Cardiac septum (tissue), 1 donor: ENCODE results near the gene FAM13A. TPM values are rescaled to one million over a fixed set of nuclear protein-coding genes. Genes with fewer than 3 reads are reported as not detected.
"Not testable (repeated sequence)": the region's sequence is repeated elsewhere in the genome, so short reads cannot be mapped to it uniquely, and the experiment has no call there.

Experiments
- DNase-seq: peaks from one replicate; pipeline ENCODE4 v3.0.0-alpha.2; 2020; ENCODE audit warnings: low spot score
- intact Hi-C: fragments of 100-400 bp; cut with DNase I; formaldehyde crosslinking; loops from one replicate; pipeline ENCODE4 v1.14.0; 2022
- long read RNA-seq: library from polyadenylated mRNA; unstranded; transcript quantifications from one replicate; pipeline ENCODE4 v2.0.0, GENCODE V29; 2021
- total RNA-seq: library from RNA; stranded (reverse); fragmentation: NEBNext Ultra II Directional; extraction: Animal tissue kit (Norgen Biotek cat#: 25700); gene quantifications from one replicate; pipeline ENCODE4 v1.2.1, GENCODE V29; 2021
- donor health status: DM: no; HTN: no; CAD: no.

The FAM13A gene
- total RNA-seq = 6.6 TPM
- long read RNA-seq, partial matches to known transcripts = 2 of 11 reads
- long read RNA-seq, other reads (novel, unspliced or antisense) = 7 of 11 reads

- intact Hi-C loops = loop anchor here (5.0 kb wide), 1 partner anchor 55 kb away; the partner anchor contains the start of gene TIGD2
- DNase-seq = peak; percentile 76
Measured at GRCh38 chr4:89056953-89057398, at the start of gene FAM13A. FAM13A (minus strand) TSS chr4:89057185; CDS start chr4:89056964, 221 bp downstream.

- no peak for DNase-seq
- intact Hi-C loops = no loop called here
Measured at GRCh38 chr4:89105726-89106125, 48.7 kb upstream of the FAM13A start.

DNA sequence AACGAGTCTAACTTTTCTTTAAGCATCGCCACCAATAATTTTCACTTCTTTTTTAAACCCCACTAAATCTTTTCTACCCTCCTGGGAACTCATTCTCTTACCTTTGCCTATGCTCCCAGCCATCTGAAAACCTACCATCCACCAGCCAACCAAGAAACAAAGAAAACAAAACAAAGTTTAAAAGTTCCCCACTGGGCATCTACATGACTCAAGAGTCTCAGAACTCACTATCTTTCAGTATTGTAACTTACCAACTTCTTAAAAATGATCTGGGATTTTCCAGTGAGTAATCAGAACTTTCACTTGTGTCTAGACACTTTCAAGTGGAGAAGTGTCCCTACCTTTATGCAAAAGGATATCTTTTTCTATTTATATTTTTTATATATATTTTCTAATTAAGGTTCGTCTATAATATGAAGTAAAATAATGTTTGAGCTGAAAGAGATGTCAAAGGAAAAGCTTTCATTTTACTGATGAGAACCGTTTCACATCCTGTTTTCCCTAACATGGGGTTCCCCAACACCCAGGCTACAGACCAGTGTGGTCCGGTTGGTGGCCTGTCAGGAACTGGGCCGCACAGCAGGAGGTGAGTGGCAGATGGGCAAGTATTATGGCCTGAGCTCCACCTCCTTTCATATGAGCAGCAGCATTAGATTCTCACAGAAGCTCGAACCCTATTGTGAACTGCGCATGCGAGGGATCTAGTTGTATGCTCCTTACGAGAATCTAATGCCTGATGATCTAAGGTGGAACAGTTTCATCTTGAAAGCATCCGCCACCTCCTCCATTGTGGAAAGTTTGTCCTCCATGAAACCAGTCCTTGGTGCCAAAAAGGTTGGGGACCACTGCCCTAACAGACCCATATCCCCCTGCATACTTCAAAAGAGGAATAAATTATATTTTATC, 44.5 kb upstream of the FAM13A start:
- intact Hi-C loops = no loop called here
- DNase-seq = no peak

- intact Hi-C loops = no loop called here
Measured at GRCh38 chr4:89100853-89101252, 43.9 kb upstream of the FAM13A start.

DNA sequence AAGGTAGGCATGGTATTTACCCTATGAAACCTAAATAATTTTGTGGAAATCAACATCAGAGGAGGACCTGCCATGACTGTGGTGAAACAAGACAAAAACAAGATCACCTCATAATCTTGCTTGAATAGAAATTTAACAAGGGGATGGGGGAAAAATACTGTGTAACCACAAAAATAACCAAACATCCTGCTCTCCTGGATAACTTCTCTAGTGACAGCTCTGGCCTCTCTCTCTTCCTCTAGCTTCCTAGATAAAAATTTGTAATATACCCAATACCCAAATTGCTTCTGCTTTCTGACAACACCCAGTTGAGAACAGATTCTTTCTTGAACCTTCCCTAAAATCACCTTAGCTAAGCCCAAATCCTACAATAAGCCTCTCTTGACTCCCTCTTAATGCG, 42.5 kb upstream of the FAM13A start:
- no peak for DNase-seq
- intact Hi-C loops = no loop called here

More at GRCh38 chr4:89100853-89101252, 43.9 kb upstream of the FAM13A start:
- DNase-seq = no peak

- no peak for DNase-seq
- intact Hi-C loops = no loop called here
Measured at GRCh38 chr4:89099034-89099433, 42.0 kb upstream of the FAM13A start.

DNA sequence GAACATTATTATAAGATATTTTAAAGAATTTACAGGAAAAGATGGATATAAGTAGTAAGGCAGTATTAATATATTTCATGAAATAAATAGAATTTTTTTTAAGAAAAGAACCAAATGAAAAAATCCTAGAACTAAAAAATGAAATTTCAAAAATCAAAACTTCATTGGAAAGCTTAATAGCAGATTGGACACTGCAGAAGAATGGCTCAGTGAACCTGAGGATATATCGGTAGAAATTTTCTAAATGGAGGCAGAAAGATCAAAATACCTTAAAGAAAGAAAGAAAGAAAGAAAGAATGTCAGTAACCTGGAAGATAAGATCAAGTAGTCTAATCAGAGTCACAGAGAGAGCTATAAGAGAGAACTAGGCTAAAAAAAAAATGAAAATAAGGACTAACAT, 21.3 kb upstream of the FAM13A start:
- DNase-seq = no peak
- intact Hi-C loops = no loop called here

- intact Hi-C loops = no loop called here
- no peak for DNase-seq
Measured at GRCh38 chr4:89077761-89078160, 20.8 kb upstream of the FAM13A start.

GRCh38 chr4:89072921-89073320, 15.9 kb upstream of the FAM13A start:
- no peak for DNase-seq
- intact Hi-C loops = no loop called here

DNA sequence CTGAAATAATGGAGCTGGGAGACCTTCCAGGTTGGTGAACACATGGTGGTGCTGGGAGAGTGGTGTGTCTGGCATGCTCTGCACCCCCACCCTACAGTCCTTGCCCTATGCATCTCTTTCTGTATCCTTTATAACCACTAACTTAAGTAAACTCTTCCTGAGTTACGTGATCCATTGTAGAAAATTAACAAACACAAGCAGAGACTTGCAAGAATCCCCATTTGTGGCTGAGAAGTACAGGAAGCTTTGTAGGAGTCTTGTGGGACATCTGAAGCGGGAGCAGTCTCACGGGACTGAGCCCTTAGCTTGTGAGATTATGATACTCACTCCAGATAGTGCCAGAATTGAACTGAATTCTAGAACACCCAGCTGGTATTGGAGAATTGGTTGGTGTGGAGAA, 14.3 kb upstream of the FAM13A start:
- intact Hi-C loops = no loop called here

DNA sequence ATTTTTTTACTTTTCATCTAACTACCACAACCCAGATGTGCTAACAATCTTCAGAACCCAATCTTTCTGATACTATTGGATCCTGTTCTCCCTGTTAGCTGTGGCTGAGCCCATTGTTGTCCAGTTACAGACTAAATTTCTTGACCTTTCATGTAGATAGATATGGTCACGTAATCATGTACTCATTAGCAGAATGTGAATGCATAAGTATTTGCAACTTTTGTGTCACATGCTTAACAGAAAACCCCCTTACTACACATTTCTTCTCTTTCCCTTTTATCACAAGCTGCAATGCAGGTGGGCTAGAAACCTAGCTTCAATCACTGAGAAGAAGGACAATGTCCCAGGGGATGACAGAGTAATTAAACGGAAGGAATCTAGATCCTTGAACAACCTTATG, 13.1 kb upstream of the FAM13A start:
- intact Hi-C loops = no loop called here
- no peak for DNase-seq

More for the DNA sequence above, 14.3 kb upstream of the FAM13A start:
- DNase-seq = no peak

DNA sequence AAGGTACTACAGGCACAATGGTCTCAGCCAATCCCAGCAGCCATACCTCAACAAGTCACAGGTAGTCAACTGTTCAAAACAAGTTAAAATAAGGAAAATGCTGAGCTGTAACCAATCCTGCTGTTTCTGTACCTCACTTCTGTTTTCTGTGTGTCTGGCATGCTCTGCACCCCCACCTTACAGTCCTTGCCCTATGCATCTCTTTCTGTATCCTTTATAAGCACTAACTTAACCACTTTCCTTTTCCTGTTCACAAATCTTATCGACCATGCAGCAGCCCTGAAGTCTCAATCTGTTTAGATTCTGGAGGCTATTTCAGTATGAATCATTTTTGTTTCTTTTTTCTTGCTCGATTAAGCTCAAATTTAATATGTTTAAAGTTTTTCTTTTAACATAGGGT, 12.5 kb upstream of the FAM13A start:
- intact Hi-C loops = no loop called here
- no peak for DNase-seq

DNA sequence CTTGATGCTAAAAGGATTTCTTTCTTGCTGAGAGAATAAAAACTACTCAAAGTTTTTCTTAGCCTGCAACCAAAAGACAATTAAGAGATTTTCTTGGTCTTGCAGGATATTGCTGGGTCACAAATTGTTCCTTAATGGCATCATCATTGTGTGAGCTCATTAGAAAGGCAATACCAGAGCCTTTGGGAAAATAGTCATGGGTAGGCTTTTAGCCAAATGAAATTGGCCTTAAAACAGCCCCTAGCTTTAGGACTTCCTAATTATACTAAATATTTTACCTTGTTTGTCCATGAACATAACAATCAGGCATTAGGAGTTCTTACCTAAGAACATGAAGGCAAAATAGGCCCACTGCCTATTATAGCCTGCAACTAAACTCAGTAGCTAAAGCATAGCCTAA, 10.4 kb upstream of the FAM13A start:
- intact Hi-C loops = no loop called here

GRCh38 chr4:89064848-89065247, 7.9 kb upstream of the FAM13A start:
- intact Hi-C loops = no loop called here
- DNase-seq = no peak

More for the DNA sequence above, 10.4 kb upstream of the FAM13A start:
- DNase-seq = no peak

- intact Hi-C loops = loop anchor here (5.0 kb wide), 1 partner anchor 54 kb away; the partner anchor contains the start of gene TIGD2
- DNase-seq = not testable (repeated sequence)
Measured at GRCh38 chr4:89057844-89058243, 859 bp upstream of the FAM13A start.

- intact Hi-C loops = loop anchor here (5.0 kb wide), 1 partner anchor 56 kb away; the partner anchor contains the start of gene TIGD2
Measured at GRCh38 chr4:89056292-89056952, 563 bp downstream of the FAM13A start.

GRCh38 chr4:89055157-89056080, 1.6 kb downstream of the FAM13A start:
- no peak for DNase-seq
- intact Hi-C loops = loop anchor here (5.0 kb wide), 1 partner anchor 57 kb away; the partner anchor contains the start of gene TIGD2

More at GRCh38 chr4:89056292-89056952, 563 bp downstream of the FAM13A start:
- DNase-seq = no peak

- intact Hi-C loops = loop anchor here (5.0 kb wide), 1 partner anchor 58 kb away; the partner anchor contains the start of gene TIGD2
- DNase-seq = no peak
Measured at GRCh38 chr4:89054627-89055026, 2.4 kb downstream of the FAM13A start.

DNA sequence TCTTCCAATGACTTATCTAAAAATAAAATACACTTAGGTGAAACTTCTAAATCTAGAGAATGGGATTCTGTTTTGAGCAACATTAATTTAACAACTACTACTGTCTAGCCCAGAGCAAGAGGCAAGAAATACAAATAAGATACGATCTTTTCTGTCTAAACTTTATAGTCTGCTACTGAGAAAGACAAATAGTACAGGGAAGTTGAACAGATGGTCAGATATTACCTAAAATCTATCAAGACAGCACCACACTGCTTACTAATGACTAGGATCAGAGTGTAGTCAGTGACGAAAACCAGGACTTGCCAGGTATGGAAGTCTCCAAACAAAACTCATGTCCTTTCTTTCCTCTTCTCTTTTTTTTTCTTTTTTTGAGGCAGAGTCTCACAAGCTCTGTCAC, 7.1 kb downstream of the FAM13A start:
- DNase-seq = no peak
- intact Hi-C loops = no loop called here
